GM06990 (cell line): ENCODE measurements around the gene FRMD4A.

ENCODE experiments used
- DNase-seq: peaks from one replicate; pipeline ENCODE4 v3.0.0-alpha.2; 2011; ENCODE audit not compliant: insufficient read length; ENCODE audit errors: extremely low read depth
- H3K27me3 ChIP-seq: replicated peaks from 2 replicates; pipeline ENCODE4 v1.6.0; 2011; ENCODE audit warnings: low read length; ENCODE audit not compliant: control insufficient read depth, insufficient read depth
- H3K36me3 ChIP-seq: 2 replicates; pipeline ENCODE4 v1.5.1; 2011; ENCODE audit warnings: low read length; ENCODE audit not compliant: control insufficient read depth, insufficient read depth
- H3K4me3 ChIP-seq: replicated peaks from 2 replicates; pipeline ENCODE4 v1.5.1; 2011; ENCODE audit warnings: low read depth, mild to moderate bottlenecking, control low read depth, low read length
- TF ChIP-seq, protein P1 (sequence below): IDR thresholded peaks from 2 replicates; pipeline ENCODE4 v1.5.1; 2011; ENCODE audit warnings: low read length, control low read depth, mild to moderate bottlenecking, inconsistent platforms; ENCODE audit not compliant: insufficient read depth, poor library complexity, severe bottlenecking

The FRMD4A gene

DNA sequence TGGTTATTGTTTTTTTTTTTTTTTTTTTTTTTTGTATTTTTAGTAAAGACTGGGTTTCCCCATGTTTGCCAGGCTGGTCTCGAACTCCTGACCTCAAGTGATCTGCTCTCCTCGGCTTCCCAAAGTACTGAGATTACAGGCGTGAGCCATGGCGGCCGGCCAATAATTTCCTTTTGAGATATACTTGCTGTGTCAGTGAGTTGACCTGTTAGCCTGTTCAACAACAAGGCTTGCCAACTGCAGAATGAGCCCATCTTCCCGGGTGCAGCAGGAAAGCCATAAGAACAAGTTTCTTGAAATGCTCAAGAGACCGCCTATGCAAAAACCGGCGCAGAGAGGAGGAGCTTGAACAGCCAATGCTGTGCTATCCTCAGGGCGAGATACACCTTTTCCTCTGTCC lies 631.5 kb downstream of the FRMD4A start:
- no peak overlapping the region for H3K4me3 ChIP-seq
- peaks cover 32% of the 10 kb centered on the region for H3K36me3 ChIP-seq
- no peak for DNase-seq
- H3K27me3 ChIP-seq, result no peaks in the 10 kb centered on the region
- TF ChIP-seq, protein P1, sequence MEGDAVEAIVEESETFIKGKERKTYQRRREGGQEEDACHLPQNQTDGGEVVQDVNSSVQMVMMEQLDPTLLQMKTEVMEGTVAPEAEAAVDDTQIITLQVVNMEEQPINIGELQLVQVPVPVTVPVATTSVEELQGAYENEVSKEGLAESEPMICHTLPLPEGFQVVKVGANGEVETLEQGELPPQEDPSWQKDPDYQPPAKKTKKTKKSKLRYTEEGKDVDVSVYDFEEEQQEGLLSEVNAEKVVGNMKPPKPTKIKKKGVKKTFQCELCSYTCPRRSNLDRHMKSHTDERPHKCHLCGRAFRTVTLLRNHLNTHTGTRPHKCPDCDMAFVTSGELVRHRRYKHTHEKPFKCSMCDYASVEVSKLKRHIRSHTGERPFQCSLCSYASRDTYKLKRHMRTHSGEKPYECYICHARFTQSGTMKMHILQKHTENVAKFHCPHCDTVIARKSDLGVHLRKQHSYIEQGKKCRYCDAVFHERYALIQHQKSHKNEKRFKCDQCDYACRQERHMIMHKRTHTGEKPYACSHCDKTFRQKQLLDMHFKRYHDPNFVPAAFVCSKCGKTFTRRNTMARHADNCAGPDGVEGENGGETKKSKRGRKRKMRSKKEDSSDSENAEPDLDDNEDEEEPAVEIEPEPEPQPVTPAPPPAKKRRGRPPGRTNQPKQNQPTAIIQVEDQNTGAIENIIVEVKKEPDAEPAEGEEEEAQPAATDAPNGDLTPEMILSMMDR, result no peak

DNA sequence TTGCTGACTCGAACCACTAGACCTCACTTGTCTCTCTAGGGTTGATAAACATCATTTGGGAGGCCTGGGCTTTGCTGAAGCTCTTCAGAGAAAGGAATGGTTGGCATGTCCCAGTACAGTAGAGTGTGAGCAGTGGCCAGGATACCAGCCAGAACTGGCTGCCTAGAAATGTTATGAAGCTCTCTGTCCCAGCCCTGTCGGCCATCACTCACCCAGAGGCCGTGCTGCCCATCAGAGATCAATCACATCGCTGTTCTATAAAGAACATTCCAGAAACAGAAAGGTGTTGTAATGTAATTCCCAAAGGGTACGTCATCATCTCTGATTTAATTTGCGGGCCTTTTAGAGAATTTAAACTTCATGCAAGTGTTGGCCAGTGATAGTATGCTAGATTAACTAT lies 632.5 kb downstream of the FRMD4A start:
- no peak overlapping the region for H3K4me3 ChIP-seq
- TF ChIP-seq, protein P1, result no peak
- peaks cover 35% of the 10 kb centered on the region for H3K36me3 ChIP-seq
- no peak for DNase-seq
- H3K27me3 ChIP-seq, result no peaks in the 10 kb centered on the region

DNA sequence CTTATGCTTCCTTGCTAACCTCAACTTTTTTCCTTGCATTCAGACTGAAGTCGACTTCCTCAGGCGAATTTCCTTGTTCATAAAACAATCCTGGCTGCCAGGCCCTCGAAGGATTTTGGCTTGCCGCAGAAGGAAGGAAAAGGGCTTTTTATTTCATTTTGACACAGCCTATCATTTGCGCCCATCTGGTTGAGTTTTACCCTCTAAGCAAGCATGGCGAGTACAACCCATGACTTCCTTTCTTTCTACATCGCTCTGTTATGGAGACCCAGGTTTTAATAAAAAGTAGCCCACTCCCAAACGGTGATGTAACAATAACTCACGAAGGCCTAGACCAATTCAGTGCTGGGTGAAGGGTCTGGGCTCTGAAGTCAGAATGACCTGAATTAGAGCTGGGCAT lies 634.7 kb downstream of the FRMD4A start:
- Histone ChIP-seq H3K4me3 (no peak overlapping the region), H3K36me3 (peaks cover 37% of the 10 kb centered on the region), H3K27me3 (no peaks in the 10 kb centered on the region)
- TF ChIP-seq, protein P1, result no peak
- DNase-seq, result no peak

DNA sequence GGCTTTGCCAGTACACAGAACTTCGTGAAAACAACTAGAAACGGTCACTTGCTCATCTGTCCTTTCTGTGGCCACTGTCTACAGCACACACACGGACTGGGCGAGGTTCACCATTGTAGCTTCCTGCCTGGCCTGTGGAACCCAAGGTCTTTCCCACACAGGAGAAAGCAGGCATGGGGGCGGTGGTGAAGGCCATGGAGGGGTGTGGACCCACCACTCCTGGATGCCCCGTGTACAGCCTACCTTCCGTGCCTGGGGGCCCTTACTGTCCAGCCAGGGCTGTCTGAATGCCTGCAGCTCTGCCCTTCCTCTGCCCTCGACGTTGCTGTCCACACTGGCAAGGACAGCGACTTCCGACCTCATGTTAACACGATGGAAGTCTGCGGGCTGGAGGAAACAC lies 635.1 kb downstream of the FRMD4A start:
- TF ChIP-seq, protein P1, result no peak
- peaks cover 34% of the 10 kb centered on the region for H3K36me3 ChIP-seq
- H3K27me3 ChIP-seq, result no peaks in the 10 kb centered on the region
- no peak for DNase-seq
- no peak overlapping the region for H3K4me3 ChIP-seq

DNA sequence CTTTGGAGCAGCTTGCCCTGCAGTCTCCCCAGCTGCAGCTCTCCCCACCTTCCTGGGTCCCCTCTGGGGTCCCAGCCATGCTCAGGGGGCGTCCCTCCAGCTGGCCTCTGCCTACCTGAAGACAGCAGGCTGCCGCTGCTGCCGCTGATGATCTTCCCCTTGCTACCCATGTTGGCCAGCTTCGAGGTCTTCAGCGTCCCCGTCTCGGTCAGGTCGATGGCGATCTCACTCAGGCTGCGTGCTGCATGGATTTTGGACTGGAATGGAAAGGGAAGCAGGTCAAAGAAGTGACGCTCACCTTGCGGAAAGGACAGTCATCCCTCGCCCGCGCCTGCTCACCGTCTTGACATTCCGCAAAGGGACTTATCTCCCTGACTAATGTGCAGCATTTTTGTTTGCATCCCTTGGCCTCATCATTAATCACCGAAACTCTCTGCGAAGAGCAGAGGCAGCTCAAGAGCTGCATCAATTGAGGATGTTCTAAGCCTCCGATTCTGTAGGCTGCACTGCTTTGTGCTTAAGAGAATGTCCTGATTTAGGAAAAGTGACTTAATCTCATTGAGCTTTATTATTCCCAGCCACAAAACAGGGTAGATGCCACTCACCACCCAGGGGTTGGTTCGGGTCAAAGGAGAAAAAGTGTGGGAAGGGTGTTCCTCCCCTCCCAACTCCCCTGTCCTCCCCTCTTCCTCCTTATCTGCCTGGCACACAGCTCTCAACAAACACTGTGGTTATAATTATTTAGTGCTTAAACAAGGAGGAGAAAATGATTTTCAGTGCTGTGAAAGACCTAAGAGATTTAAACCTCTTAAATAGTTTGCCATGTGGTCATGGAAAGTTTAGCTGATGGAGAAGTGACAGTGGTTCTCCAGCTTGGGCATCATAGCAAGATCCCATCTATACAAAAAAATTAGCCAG lies 636.7 kb downstream of the FRMD4A start:
- Histone ChIP-seq H3K27me3 (no peaks in the 10 kb centered on the region), H3K36me3 (peaks cover 24% of the 10 kb centered on the region), H3K4me3 (no peak overlapping the region)
- DNase-seq, result no peak
- TF ChIP-seq, protein P1, result no peak
